ENCODE measurements around the gene TTLL10.
"Not testable (repeated sequence)": the region's sequence is repeated elsewhere in the genome, so short reads cannot be mapped to it uniquely, and the experiment has no call there.

The TTLL10 gene

GRCh38 chr1:1137256-1138045 is 36.2 kb upstream of the TTLL10 start:
- in situ Hi-C loops (cut with HindIII; ENCODE audit: low sequenced_read_pairs): no loop called here

- in situ Hi-C loops (cut with HindIII; ENCODE audit: low sequenced_read_pairs): no loop called here
Observed at GRCh38 chr1:1140673-1141072, 33.0 kb upstream of the TTLL10 start.

GRCh38 chr1:1141244-1141910 is 32.3 kb upstream of the TTLL10 start:
- in situ Hi-C loops (cut with HindIII; ENCODE audit: low sequenced_read_pairs): no loop called here

GRCh38 chr1:1141911-1142250 is 31.8 kb upstream of the TTLL10 start:
- in situ Hi-C loops (cut with HindIII; ENCODE audit: low sequenced_read_pairs): no loop called here

GRCh38 chr1:1142352-1142751 is 31.3 kb upstream of the TTLL10 start:
- in situ Hi-C loops (cut with HindIII; ENCODE audit: low sequenced_read_pairs): not testable (repeated sequence)

- in situ Hi-C loops (cut with HindIII; ENCODE audit: low sequenced_read_pairs): no loop called here
Observed at GRCh38 chr1:1142844-1143243, 30.8 kb upstream of the TTLL10 start.

- in situ Hi-C loops (cut with HindIII; ENCODE audit: low sequenced_read_pairs): no loop called here
Observed at GRCh38 chr1:1143636-1144035, 30.0 kb upstream of the TTLL10 start.

GRCh38 chr1:1144122-1144842 is 29.4 kb upstream of the TTLL10 start:
- in situ Hi-C loops (cut with HindIII; ENCODE audit: low sequenced_read_pairs): no loop called here

- in situ Hi-C loops (cut with HindIII; ENCODE audit: low sequenced_read_pairs): no loop called here
Observed at GRCh38 chr1:1144843-1145546, 28.7 kb upstream of the TTLL10 start.

- in situ Hi-C loops (cut with HindIII; ENCODE audit: low sequenced_read_pairs): no loop called here
Observed at GRCh38 chr1:1145547-1145914, 28.1 kb upstream of the TTLL10 start.

- in situ Hi-C loops (cut with HindIII; ENCODE audit: low sequenced_read_pairs): no loop called here
Observed at GRCh38 chr1:1146026-1146425, 27.7 kb upstream of the TTLL10 start.

GRCh38 chr1:1146596-1146995 is 27.1 kb upstream of the TTLL10 start:
- in situ Hi-C loops (cut with HindIII; ENCODE audit: low sequenced_read_pairs): no loop called here

GRCh38 chr1:1148061-1148460 is 25.6 kb upstream of the TTLL10 start:
- in situ Hi-C loops (cut with HindIII; ENCODE audit: low sequenced_read_pairs): no loop called here

GRCh38 chr1:1148569-1148968 is 25.1 kb upstream of the TTLL10 start:
- in situ Hi-C loops (cut with HindIII; ENCODE audit: low sequenced_read_pairs): no loop called here

- in situ Hi-C loops (cut with HindIII; ENCODE audit: low sequenced_read_pairs): no loop called here
Observed at GRCh38 chr1:1149416-1149815, 24.3 kb upstream of the TTLL10 start.

GRCh38 chr1:1150100-1150499 is 23.6 kb upstream of the TTLL10 start:
- in situ Hi-C loops (cut with HindIII; ENCODE audit: low sequenced_read_pairs): no loop called here

- in situ Hi-C loops (cut with HindIII; ENCODE audit: low sequenced_read_pairs): no loop called here
Observed at GRCh38 chr1:1151306-1151705, 22.4 kb upstream of the TTLL10 start.

- in situ Hi-C loops (cut with HindIII; ENCODE audit: low sequenced_read_pairs): not testable (repeated sequence)
Observed at GRCh38 chr1:1152431-1152830, 21.2 kb upstream of the TTLL10 start.

GRCh38 chr1:1153215-1153614 is 20.5 kb upstream of the TTLL10 start:
- in situ Hi-C loops (cut with HindIII; ENCODE audit: low sequenced_read_pairs): not testable (repeated sequence)

GRCh38 chr1:1153874-1154273 is 19.8 kb upstream of the TTLL10 start:
- in situ Hi-C loops (cut with HindIII; ENCODE audit: low sequenced_read_pairs): no loop called here

- in situ Hi-C loops (cut with HindIII; ENCODE audit: low sequenced_read_pairs): loop anchor here (5.0 kb wide), 1 partner anchor 72 kb away; no protein-coding TSS in a partner anchor
Observed at GRCh38 chr1:1155258-1155657, 18.4 kb upstream of the TTLL10 start.

All from endothelial cell of hepatic sinusoid (primary cell).